Fibroblast of the conjunctiva (primary cell): ENCODE results near the gene GLMP.

Experiments
- DNase-seq: peaks from one replicate; pipeline ENCODE4 v3.0.0-alpha.2; 2010; ENCODE audit warnings: low read depth

The GLMP gene

GRCh38 chr1:156248323-156248683 is 47.2 kb downstream of the GLMP start:
- no peak for DNase-seq

- DNase-seq: no peak
Measured at GRCh38 chr1:156247460-156248322, 47.8 kb downstream of the GLMP start, which contains the start of gene PAQR6. PAQR6 (minus strand) TSS chr1:156248056; CDS start chr1:156246731, 1,325 bp downstream.

GRCh38 chr1:156246781-156247459 is 48.6 kb downstream of the GLMP start:
- no peak for DNase-seq

- no peak for DNase-seq
Measured at GRCh38 chr1:156246241-156246780, 49.2 kb downstream of the GLMP start.

GRCh38 chr1:156245451-156246232 is 49.8 kb downstream of the GLMP start:
- DNase-seq: no peak

- no peak for DNase-seq
Measured at GRCh38 chr1:156244712-156245111, 50.8 kb downstream of the GLMP start.

GRCh38 chr1:156244126-156244525 is 51.4 kb downstream of the GLMP start:
- DNase-seq: no peak

GRCh38 chr1:156242738-156243137 is 52.7 kb downstream of the GLMP start:
- DNase-seq: no peak
